ENCODE results near the gene VPS37D.
"Not testable (repeated sequence)": the region's sequence is repeated elsewhere in the genome, so short reads cannot be mapped to it uniquely, and the experiment has no call there.

The VPS37D gene

GRCh38 chr7:73646785-73647724, 20.6 kb upstream of the VPS37D start:
- DNase-seq (ENCODE audit: low read depth): no peak

- no peak for DNase-seq (ENCODE audit: low read depth)
Observed at GRCh38 chr7:73647725-73648592, 19.7 kb upstream of the VPS37D start.

GRCh38 chr7:73648593-73649332, 18.9 kb upstream of the VPS37D start:
- no peak for DNase-seq (ENCODE audit: low read depth)

- no peak for DNase-seq (ENCODE audit: low read depth)
Observed at GRCh38 chr7:73649576-73649975, 18.1 kb upstream of the VPS37D start.

GRCh38 chr7:73650524-73650923, 17.1 kb upstream of the VPS37D start:
- DNase-seq (ENCODE audit: low read depth): no peak

- no peak for DNase-seq (ENCODE audit: low read depth)
Observed at GRCh38 chr7:73652541-73652949, 15.1 kb upstream of the VPS37D start.

GRCh38 chr7:73655309-73655708, 12.3 kb upstream of the VPS37D start:
- not testable (repeated sequence) for DNase-seq (ENCODE audit: low read depth)

GRCh38 chr7:73659983-73660382, 7.6 kb upstream of the VPS37D start:
- no peak for DNase-seq (ENCODE audit: low read depth)

GRCh38 chr7:73660594-73660993, 7.0 kb upstream of the VPS37D start:
- DNase-seq (ENCODE audit: low read depth): not testable (repeated sequence)

GRCh38 chr7:73663033-73663432, 4.6 kb upstream of the VPS37D start:
- no peak for DNase-seq (ENCODE audit: low read depth)

GRCh38 chr7:73668103-73668885, 663 bp downstream of the VPS37D start:
- no peak for DNase-seq (ENCODE audit: low read depth)

- no peak for DNase-seq (ENCODE audit: low read depth)
Observed at GRCh38 chr7:73668886-73669230, 1.2 kb downstream of the VPS37D start.

GRCh38 chr7:73669288-73669701, 1.7 kb downstream of the VPS37D start:
- DNase-seq (ENCODE audit: low read depth): no peak

- no peak for DNase-seq (ENCODE audit: low read depth)
Observed at GRCh38 chr7:73669858-73670385, 2.3 kb downstream of the VPS37D start.

GRCh38 chr7:73671322-73671661, 3.7 kb downstream of the VPS37D start:
- DNase-seq (ENCODE audit: low read depth): no peak

- no peak for DNase-seq (ENCODE audit: low read depth)
Observed at GRCh38 chr7:73671857-73672445, 4.3 kb downstream of the VPS37D start.

- DNase-seq (ENCODE audit: low read depth): no peak
Observed at GRCh38 chr7:73674468-73675124, 7.0 kb downstream of the VPS37D start.

- not testable (repeated sequence) for DNase-seq (ENCODE audit: low read depth)
Observed at GRCh38 chr7:73676062-73676461, 8.4 kb downstream of the VPS37D start.

GRCh38 chr7:73678862-73679261, 11.2 kb downstream of the VPS37D start:
- DNase-seq (ENCODE audit: low read depth): no peak

- no peak for DNase-seq (ENCODE audit: low read depth)
Observed at GRCh38 chr7:73679709-73680108, 12.1 kb downstream of the VPS37D start.
